CD4-positive, alpha-beta memory T cell (primary cell): Measurements from ENCODE around the gene NAPA. TPM values are rescaled to one million over a fixed set of nuclear protein-coding genes. Genes with fewer than 3 reads are reported as not detected.

Source experiments
- CTCF ChIA-PET: fragments of 350-600 bp; sonication (Branson Sonifier 250); formaldehyde crosslinking; loops from one replicate; lab custom pipeline; 2021; ENCODE audit warnings: inconsistent platforms; ENCODE audit not compliant: partially characterized antibody; lab: Charles Lee
- POLR2A ChIA-PET: fragments of 350-600 bp; sonication (Branson Sonifier 250); formaldehyde crosslinking; loops from one replicate; lab custom pipeline; 2021; ENCODE audit not compliant: partially characterized antibody; lab: Charles Lee
- DNase-seq, 5 donors: peaks; one replicate each; pipeline versions ENCODE4 v3.0.0 to v3.0.0-alpha.2; 2020 to 2022; ENCODE audit warnings: mixed read lengths in 1 of 5
- H3K27ac ChIP-seq: one replicate; pipeline ENCODE4 v1.7.0; 2013; ENCODE audit warnings: low read depth, low read length
- H3K27me3 ChIP-seq: 2 replicates; pipeline ENCODE4 v1.7.0; 2013; ENCODE audit warnings: mild to moderate bottlenecking, low read length, moderate library complexity; ENCODE audit not compliant: insufficient read depth
- H3K36me3 ChIP-seq: 2 replicates; pipeline ENCODE4 v1.7.0; 2013; ENCODE audit warnings: mild to moderate bottlenecking, low read length, moderate library complexity; ENCODE audit not compliant: insufficient read depth
- H3K4me1 ChIP-seq: 2 replicates; pipeline ENCODE4 v1.7.0; 2013; ENCODE audit warnings: mild to moderate bottlenecking, low read length, moderate library complexity; ENCODE audit not compliant: insufficient read depth
- H3K4me3 ChIP-seq, 2 donors: one replicate each; pipeline ENCODE4 v1.7.0; 2013; ENCODE audit warnings: low read length in 2 of 2, mild to moderate bottlenecking in 1 of 2
- H3K9me3 ChIP-seq, 2 donors: one replicate each; pipeline ENCODE4 v1.7.0; 2013; ENCODE audit warnings: low read length in 2 of 2, control low read depth in 1 of 2; ENCODE audit not compliant: control insufficient read depth in 1 of 2
- H3K27ac Mint-ChIP-seq, 7 donors: one replicate each; pipeline ENCODE4 v1.8.0; 2020 to 2021; ENCODE audit warnings: mixed read lengths in 7 of 7, mild to moderate bottlenecking in 6 of 7, inconsistent platforms in 3 of 7, moderate library complexity in 3 of 7
- H3K27me3 Mint-ChIP-seq, 2 donors: one replicate each; pipeline ENCODE4 v1.8.0; 2020 to 2021; ENCODE audit warnings: mixed read lengths in 2 of 2
- H3K36me3 Mint-ChIP-seq, 2 donors: one replicate each; pipeline ENCODE4 v1.8.0; 2020 to 2021; ENCODE audit warnings: mixed read lengths in 2 of 2, inconsistent platforms in 1 of 2, mild to moderate bottlenecking in 1 of 2
- H3K4me1 Mint-ChIP-seq, 4 donors: one replicate each; pipeline ENCODE4 v1.8.0; 2020 to 2021; ENCODE audit warnings: mixed read lengths in 4 of 4, mild to moderate bottlenecking in 1 of 4
- H3K4me3 Mint-ChIP-seq, 8 donors: one replicate each; pipeline ENCODE4 v1.8.0; 2020 to 2021; ENCODE audit warnings: mixed read lengths in 8 of 8, mild to moderate bottlenecking in 7 of 8, moderate library complexity in 6 of 8, inconsistent platforms in 3 of 8
- H3K9me3 Mint-ChIP-seq, 8 donors: one replicate each; pipeline ENCODE4 v1.8.0; 2020 to 2021; ENCODE audit warnings: mixed read lengths in 8 of 8, mild to moderate bottlenecking in 5 of 8, inconsistent platforms in 3 of 8, moderate library complexity in 1 of 8
- intact Hi-C: fragments of 100-400 bp; cut with micrococcal nuclease; formaldehyde crosslinking; loops from one replicate; pipeline ENCODE4 v1.15.1; 2023
- polyA plus RNA-seq, 2 donors: library from polyadenylated mRNA; unstranded; fragments of 300-500 nt; fragmentation: Illumina TruSeq; gene quantifications; one replicate each; pipeline ENCODE4 v1.2.3, GENCODE V29; 2021
- total RNA-seq, 2 experiments: library from RNA; stranded (reverse); gene quantifications; one replicate each; pipeline ENCODE4 v1.2.3, GENCODE V29; 2021

NAPA gene
- total and polyA plus RNA-seq, 4 experiments from 2014 or later = 84.1 to 129 (median 89.4) TPM

DNA sequence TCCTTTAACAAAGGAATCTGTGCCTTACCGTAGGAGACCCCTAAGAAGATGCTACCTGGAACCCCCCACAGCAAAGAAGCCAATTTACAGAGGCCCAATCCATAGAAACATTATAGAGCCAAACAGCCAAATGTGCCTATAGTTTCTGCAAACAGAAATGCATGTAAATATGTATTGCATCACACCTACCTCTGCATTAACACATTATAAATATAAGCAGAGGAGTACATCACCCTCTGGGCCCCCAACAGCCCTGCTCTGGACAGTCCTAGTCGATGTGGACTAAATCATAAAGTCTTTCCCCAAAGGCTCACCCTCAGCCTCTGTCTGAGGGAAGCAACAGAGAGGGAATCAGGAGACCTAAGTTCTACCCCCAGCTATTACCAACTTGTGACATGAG lies 32.3 kb upstream of the NAPA start:
- Mint-ChIP-seq H3K4me1 (peaks cover 0 to 2% (median under 1%) of the 10 kb centered on the region in 4 donors), H3K27me3 (peaks cover 0 to 5% of the 10 kb centered on the region in 2 donors), H3K4me3 (no peak overlapping the region), H3K27ac (no peak overlapping the region), H3K36me3 (no peaks in the 10 kb centered on the region), H3K9me3 (peaks cover 0 to 2% (median 0%) of the 10 kb centered on the region in 8 donors)
- intact Hi-C loops = no loop called here
- H3K36me3 ChIP-seq = no peaks in the 10 kb centered on the region
- ChIA-PET CTCF (no interaction called here), POLR2A (interaction anchor here (1.7 kb wide), 1 partner anchor 63 kb away, joined by 4 read pairs; no protein-coding TSS in a partner anchor)
- no peak overlapping the region for H3K4me3 ChIP-seq
- DNase-seq = no peak
- no peaks in the 10 kb centered on the region for H3K9me3 ChIP-seq
- H3K4me1 ChIP-seq = no peaks in the 10 kb centered on the region
- no peaks in the 10 kb centered on the region for H3K27me3 ChIP-seq
- no peak overlapping the region for H3K27ac ChIP-seq

DNA sequence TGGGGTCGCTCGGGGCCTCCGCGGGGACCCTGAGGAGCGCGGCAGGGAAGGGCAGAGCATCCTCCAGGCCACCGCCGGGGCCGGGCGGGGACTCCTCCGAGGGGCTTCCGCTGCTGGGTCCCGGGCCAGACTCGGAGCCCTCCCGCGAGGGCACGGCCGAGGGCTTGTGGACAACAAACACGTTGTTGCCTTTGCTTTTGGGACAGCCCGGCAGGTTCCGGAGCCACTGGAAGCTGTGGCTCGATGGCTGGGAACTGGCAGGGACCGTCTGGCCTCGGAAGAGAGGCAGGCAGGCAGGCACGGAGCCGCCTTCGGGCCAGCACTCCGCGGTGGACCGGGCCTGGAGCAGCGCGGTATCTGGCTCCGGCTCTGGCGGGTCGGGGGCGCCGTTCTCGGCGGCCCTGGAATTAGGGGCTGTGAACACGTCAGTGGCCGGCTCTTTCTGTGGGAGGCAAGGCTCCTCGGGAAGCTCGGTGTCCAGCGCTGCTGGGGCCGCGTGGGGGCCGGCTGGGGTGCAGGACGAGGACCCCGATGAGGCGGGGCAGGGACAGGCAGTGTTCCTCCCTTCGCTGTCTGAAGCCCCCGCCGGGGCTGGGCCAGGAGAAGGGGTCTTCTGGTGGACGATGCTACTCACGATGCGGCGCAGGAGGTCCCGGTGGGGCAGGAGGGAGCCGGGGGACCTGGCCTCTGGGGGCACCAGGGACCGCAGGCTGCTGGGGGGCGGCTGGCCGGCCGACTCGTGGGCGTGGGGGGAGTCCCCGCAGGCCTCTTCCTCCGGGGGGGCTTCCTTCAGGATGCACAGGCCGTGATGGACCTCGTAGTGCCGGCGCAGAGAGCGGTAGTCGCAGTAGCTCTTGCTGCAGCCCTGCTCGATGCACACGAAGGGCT lies 30.4 kb upstream of the NAPA start:
- intact Hi-C loops = no loop called here
- Histone ChIP-seq H3K36me3 (no peaks in the 10 kb centered on the region), H3K27me3 (no peaks in the 10 kb centered on the region), H3K9me3 (no peaks in the 10 kb centered on the region), H3K4me3 (no peak overlapping the region), H3K27ac (no peak overlapping the region), H3K4me1 (peaks cover 12% of the 10 kb centered on the region)
- no peak overlapping the region for H3K27ac Mint-ChIP-seq
- peak in 1 of 5 donors; percentile 8 for DNase-seq
- POLR2A ChIA-PET = no interaction called here
- peaks cover 10 to 21% (median 15%) of the 10 kb centered on the region in 4 donors for H3K4me1 Mint-ChIP-seq
- peaks cover 0 to 2% (median 0%) of the 10 kb centered on the region in 8 donors for H3K9me3 Mint-ChIP-seq
- peaks cover 0 to 5% of the 10 kb centered on the region in 2 donors for H3K27me3 Mint-ChIP-seq
- CTCF ChIA-PET = no interaction called here
- no peaks in the 10 kb centered on the region for H3K36me3 Mint-ChIP-seq
- peak overlapping the region in 2 of 8 donors; percentile 10 to 53 for H3K4me3 Mint-ChIP-seq

DNA sequence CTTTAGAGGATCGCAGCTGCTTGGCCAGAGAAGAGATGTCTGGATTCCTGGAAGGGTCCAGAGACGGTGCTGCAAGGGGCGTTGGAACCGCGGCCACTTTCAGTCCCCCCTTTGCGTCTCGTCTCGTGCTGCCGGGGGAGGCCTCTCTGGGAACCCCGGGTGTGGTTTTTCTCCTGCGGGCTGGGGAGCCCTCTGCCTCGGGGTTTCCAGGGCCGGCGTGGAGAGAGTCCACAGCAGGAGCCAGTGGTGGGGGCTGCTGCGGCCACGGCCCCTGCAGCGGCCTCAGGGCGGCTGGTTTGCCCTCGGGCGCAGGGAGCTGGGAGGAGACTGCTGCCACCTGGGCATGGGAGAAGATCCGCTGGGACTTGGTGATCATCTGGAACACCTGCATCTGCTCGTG lies 29.6 kb upstream of the NAPA start:
- Histone ChIP-seq H3K9me3 (no peaks in the 10 kb centered on the region), H3K36me3 (no peaks in the 10 kb centered on the region), H3K27me3 (no peaks in the 10 kb centered on the region), H3K4me3 (no peak overlapping the region), H3K27ac (no peak overlapping the region), H3K4me1 (peaks cover 12% of the 10 kb centered on the region)
- H3K4me3 Mint-ChIP-seq = peak overlapping the region in 2 of 8 donors; percentile 36 to 51
- H3K4me1 Mint-ChIP-seq = peaks cover 12 to 29% (median 19%) of the 10 kb centered on the region in 4 donors
- ChIA-PET POLR2A (no interaction called here), CTCF (no interaction called here)
- peaks cover 0 to 2% (median 0%) of the 10 kb centered on the region in 8 donors for H3K9me3 Mint-ChIP-seq
- no peak overlapping the region for H3K27ac Mint-ChIP-seq
- no peak for DNase-seq
- no peaks in the 10 kb centered on the region for H3K36me3 Mint-ChIP-seq
- H3K27me3 Mint-ChIP-seq = peaks cover 0 to 5% of the 10 kb centered on the region in 2 donors
- intact Hi-C loops = no loop called here

DNA sequence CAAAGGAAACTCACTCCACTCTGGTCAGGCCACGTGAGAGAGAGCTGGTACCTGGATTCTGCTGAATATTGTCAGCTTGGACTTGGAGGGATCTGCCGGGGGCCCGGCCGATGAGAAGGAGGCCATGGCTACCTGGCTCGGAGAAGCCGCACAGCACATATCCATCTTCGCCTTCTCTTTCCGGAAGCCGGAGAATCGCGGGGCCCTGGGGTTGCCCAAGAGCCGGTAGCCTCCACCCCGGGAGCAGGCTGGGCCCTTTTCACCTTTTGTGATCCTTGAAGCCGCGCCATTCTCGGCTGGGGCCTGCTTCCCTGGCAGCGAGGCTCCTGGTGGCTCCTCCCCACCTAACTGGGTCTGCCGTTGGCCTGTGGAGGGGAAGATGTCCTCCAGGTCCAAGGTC lies 29.2 kb upstream of the NAPA start:
- peaks cover 12% of the 10 kb centered on the region for H3K4me1 ChIP-seq
- CTCF ChIA-PET = interaction anchor here (1.5 kb wide), 1 partner anchor 20 kb away, joined by 3 read pairs; no protein-coding TSS in a partner anchor
- no peaks in the 10 kb centered on the region for H3K9me3 ChIP-seq
- H3K27ac ChIP-seq = no peak overlapping the region
- peaks cover 0 to 2% (median 0%) of the 10 kb centered on the region in 8 donors for H3K9me3 Mint-ChIP-seq
- no peaks in the 10 kb centered on the region for H3K36me3 Mint-ChIP-seq
- intact Hi-C loops = no loop called here
- H3K4me3 ChIP-seq = no peak overlapping the region
- H3K36me3 ChIP-seq = no peaks in the 10 kb centered on the region
- H3K4me3 Mint-ChIP-seq = no peak overlapping the region
- DNase-seq = no peak
- H3K27me3 Mint-ChIP-seq = peaks cover 0 to 5% of the 10 kb centered on the region in 2 donors
- peaks cover 12 to 29% (median 19%) of the 10 kb centered on the region in 4 donors for H3K4me1 Mint-ChIP-seq
- no peaks in the 10 kb centered on the region for H3K27me3 ChIP-seq
- H3K27ac Mint-ChIP-seq = peak overlapping the region in 1 of 7 donors; percentile 74
- POLR2A ChIA-PET = no interaction called here

DNA sequence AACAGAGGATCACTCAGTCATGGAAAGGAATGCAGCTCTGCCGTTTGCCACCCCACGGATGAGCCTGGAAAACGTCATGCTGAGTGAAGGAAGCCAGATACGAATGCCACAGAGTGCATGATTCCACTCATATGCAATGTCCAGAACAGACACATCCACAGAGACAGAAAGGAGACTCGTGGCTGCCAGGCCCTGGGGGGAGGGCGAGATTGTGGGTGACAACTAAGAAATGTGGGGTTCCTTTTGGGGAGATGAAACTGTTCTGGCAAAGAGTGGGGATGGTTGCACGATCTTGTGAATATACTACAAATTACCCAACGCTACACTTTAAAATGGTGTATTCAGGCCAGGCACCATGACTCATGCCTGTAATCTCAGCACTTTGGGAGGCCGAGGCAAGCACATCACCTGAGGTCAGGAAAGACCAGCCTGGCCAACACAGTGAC lies 27.2 kb upstream of the NAPA start:
- intact Hi-C loops = no loop called here
- H3K4me1 Mint-ChIP-seq = peaks cover 12 to 29% (median 19%) of the 10 kb centered on the region in 4 donors
- H3K27ac Mint-ChIP-seq = peak overlapping the region; percentile 80 to 96 (median 92)
- Histone ChIP-seq H3K36me3 (no peaks in the 10 kb centered on the region), H3K9me3 (no peaks in the 10 kb centered on the region), H3K4me3 (no peak overlapping the region), H3K27me3 (no peaks in the 10 kb centered on the region), H3K4me1 (peaks cover 12% of the 10 kb centered on the region), H3K27ac (peak overlapping the region; percentile 31)
- POLR2A ChIA-PET = no interaction called here
- H3K9me3 Mint-ChIP-seq = peaks cover 0 to 2% (median 0%) of the 10 kb centered on the region in 8 donors
- no peaks in the 10 kb centered on the region for H3K36me3 Mint-ChIP-seq
- no peak for DNase-seq
- CTCF ChIA-PET = no interaction called here
- peaks cover 0 to 5% of the 10 kb centered on the region in 2 donors for H3K27me3 Mint-ChIP-seq
- H3K4me3 Mint-ChIP-seq = peak overlapping the region in 4 of 8 donors; percentile 17 to 68 (median 58)

DNA sequence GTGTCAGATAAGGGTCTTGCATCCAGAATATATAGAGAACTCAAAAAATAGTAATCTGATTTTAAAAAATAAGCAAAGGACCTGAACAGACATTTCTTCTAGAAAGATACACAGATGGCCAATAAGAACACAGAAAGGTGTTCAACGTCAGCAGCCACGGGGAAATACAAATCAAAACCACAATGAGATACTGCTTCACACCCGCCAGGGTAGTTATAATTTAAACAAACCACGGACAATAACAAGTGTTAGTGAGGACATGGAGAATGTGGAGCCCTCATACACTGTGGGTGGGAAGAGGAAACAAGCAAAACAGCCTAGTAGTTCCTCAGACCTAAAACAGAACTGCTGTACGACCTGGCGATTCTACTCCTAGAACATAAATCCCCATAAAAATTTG lies 26.7 kb upstream of the NAPA start:
- Mint-ChIP-seq H3K4me3 (peak overlapping the region in 6 of 8 donors; percentile 17 to 68 (median 49)), H3K9me3 (peaks cover 0 to 2% (median 0%) of the 10 kb centered on the region in 8 donors), H3K27ac (peak overlapping the region; percentile 80 to 96 (median 92)), H3K27me3 (peaks cover 0 to 5% of the 10 kb centered on the region in 2 donors), H3K36me3 (no peaks in the 10 kb centered on the region), H3K4me1 (peaks cover 12 to 29% (median 19%) of the 10 kb centered on the region in 4 donors)
- H3K27me3 ChIP-seq = no peaks in the 10 kb centered on the region
- peak; percentile 67 to 82 (median 70) for DNase-seq
- H3K4me3 ChIP-seq = no peak overlapping the region
- intact Hi-C loops = loop anchor here (2.0 kb wide), 1 partner anchor 69 kb away; no protein-coding TSS in a partner anchor
- ChIA-PET POLR2A (no interaction called here), CTCF (no interaction called here)
- H3K4me1 ChIP-seq = peaks cover 12% of the 10 kb centered on the region
- H3K9me3 ChIP-seq = no peaks in the 10 kb centered on the region
- H3K27ac ChIP-seq = peak overlapping the region; percentile 31
- H3K36me3 ChIP-seq = no peaks in the 10 kb centered on the region

DNA sequence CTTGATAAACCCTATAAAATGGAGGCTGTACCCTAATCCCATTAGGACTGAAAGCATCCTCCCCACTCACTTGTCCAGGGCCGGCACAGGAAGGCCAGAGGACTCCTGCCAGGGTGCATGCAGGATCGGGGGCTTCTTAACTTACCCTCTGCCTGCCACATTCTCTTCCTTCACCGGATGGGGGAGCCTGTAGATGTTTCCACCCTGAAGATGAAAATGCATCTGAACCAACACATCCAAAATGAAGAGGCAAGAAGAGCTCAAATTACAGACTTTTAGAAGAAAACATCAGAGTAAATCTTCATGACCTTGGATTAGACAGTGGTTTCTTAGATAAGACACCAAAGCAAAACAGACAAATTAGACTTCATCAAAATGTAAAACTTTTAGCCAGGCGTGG lies 25.9 kb upstream of the NAPA start:
- H3K4me1 ChIP-seq = peaks cover 12% of the 10 kb centered on the region
- H3K4me3 Mint-ChIP-seq = peak overlapping the region in 3 of 8 donors; percentile 8 to 35 (median 20)
- ChIA-PET POLR2A (interaction anchor here (2.3 kb wide), 1 partner anchor 60 kb away, joined by 8 read pairs; no protein-coding TSS in a partner anchor), CTCF (no interaction called here)
- H3K27me3 ChIP-seq = no peaks in the 10 kb centered on the region
- peaks cover 12 to 29% (median 19%) of the 10 kb centered on the region in 4 donors for H3K4me1 Mint-ChIP-seq
- H3K9me3 ChIP-seq = no peaks in the 10 kb centered on the region
- peak overlapping the region; percentile 29 to 96 (median 85) for H3K27ac Mint-ChIP-seq
- intact Hi-C loops = loop anchor here (2.0 kb wide), 1 partner anchor 70 kb away; no protein-coding TSS in a partner anchor
- no peaks in the 10 kb centered on the region for H3K36me3 Mint-ChIP-seq
- H3K36me3 ChIP-seq = no peaks in the 10 kb centered on the region
- H3K27me3 Mint-ChIP-seq = peaks cover 0 to 5% of the 10 kb centered on the region in 2 donors
- no peak overlapping the region for H3K27ac ChIP-seq
- DNase-seq = peak in 1 of 5 donors; percentile 15
- H3K4me3 ChIP-seq = no peak overlapping the region
- H3K9me3 Mint-ChIP-seq = peaks cover 0 to 2% (median 0%) of the 10 kb centered on the region in 8 donors
